BJ (cell line): ENCODE measurements around the gene NEGR1. TPM values are rescaled to one million over a fixed set of nuclear protein-coding genes. Genes with fewer than 3 reads are reported as not detected.

ENCODE experiments used
- CTCF ChIA-PET: fragments of 350-600 bp; formaldehyde crosslinking; extraction: SDS; loops from one replicate; lab custom pipeline; 2021; ENCODE audit warnings: antibody characterized with exemption, inconsistent platforms; lab: Yijun Ruan, JAX
- POLR2A ChIA-PET: fragments of 300-600 bp; sonication (Branson Sonifier 250); formaldehyde crosslinking; extraction: SDS; loops from one replicate; lab custom pipeline; 2021; ENCODE audit warnings: antibody characterized with exemption; lab: Charles Lee
- DNase-seq: peaks from one replicate; pipeline ENCODE4 v3.0.0-alpha.2; 2011; ENCODE audit warnings: low read depth
- H3K27me3 ChIP-seq: 2 replicates; pipeline ENCODE4 v1.6.0; 2011; ENCODE audit warnings: low read length; ENCODE audit not compliant: control insufficient read depth, insufficient read depth
- H3K36me3 ChIP-seq: 2 replicates; pipeline ENCODE4 v1.5.1; 2011; ENCODE audit warnings: low read length; ENCODE audit not compliant: control insufficient read depth, insufficient read depth
- H3K4me3 ChIP-seq: 2 replicates; pipeline ENCODE4 v1.5.1; 2011; ENCODE audit warnings: low read depth, mild to moderate bottlenecking, control low read depth, low read length
- CTCF ChIP-seq: IDR thresholded peaks from 2 replicates; pipeline ENCODE4 v1.5.1; 2011; ENCODE audit warnings: low read depth, mild to moderate bottlenecking, control low read depth, inconsistent platforms, low read length, moderate library complexity; ENCODE audit not compliant: insufficient read depth
- polyA plus RNA-seq: library from polyadenylated mRNA; depleted of rRNA; stranded (reverse); fragments of >200 nt; gene quantifications from 2 replicates; pipeline ENCODE4 v1.2.3, GENCODE V29; 2011

The NEGR1 gene
- polyA plus RNA-seq, 1 experiment = 15.4 TPM

GRCh38 chr1:71944006-71944405 is 338.3 kb downstream of the NEGR1 start:
- POLR2A ChIA-PET = no interaction called here
- no peak for TF ChIP-seq CTCF
- CTCF ChIA-PET = interaction anchor here (0.6 kb wide), 1 partner anchor 296 kb away, joined by 3 read pairs; no protein-coding TSS in a partner anchor
- DNase-seq = no peak
- H3K36me3 ChIP-seq = no peaks in the 10 kb centered on the region
- no peaks in the 10 kb centered on the region for H3K27me3 ChIP-seq
- no peak overlapping the region for H3K4me3 ChIP-seq

GRCh38 chr1:71940261-71940660 is 342.1 kb downstream of the NEGR1 start:
- CTCF ChIA-PET = no interaction called here
- no peak for DNase-seq
- no peaks in the 10 kb centered on the region for H3K36me3 ChIP-seq
- POLR2A ChIA-PET = no interaction called here
- no peaks in the 10 kb centered on the region for H3K27me3 ChIP-seq
- H3K4me3 ChIP-seq = no peak overlapping the region
- no peak for TF ChIP-seq CTCF

GRCh38 chr1:71930511-71930910 is 351.8 kb downstream of the NEGR1 start:
- no peak for DNase-seq
- CTCF ChIA-PET = no interaction called here

GRCh38 chr1:71921935-71922559 is 360.3 kb downstream of the NEGR1 start:
- POLR2A ChIA-PET = no interaction called here

More at GRCh38 chr1:71930511-71930910, 351.8 kb downstream of the NEGR1 start:
- POLR2A ChIA-PET = no interaction called here
- no peaks in the 10 kb centered on the region for H3K27me3 ChIP-seq
- no peaks in the 10 kb centered on the region for H3K36me3 ChIP-seq
- no peak for TF ChIP-seq CTCF
- H3K4me3 ChIP-seq = no peak overlapping the region

GRCh38 chr1:71921204-71921603 is 361.1 kb downstream of the NEGR1 start:
- H3K36me3 ChIP-seq = no peaks in the 10 kb centered on the region
- ChIA-PET CTCF (no interaction called here), POLR2A (no interaction called here)

More at GRCh38 chr1:71921935-71922559, 360.3 kb downstream of the NEGR1 start:
- Histone ChIP-seq H3K27me3 (no peaks in the 10 kb centered on the region), H3K4me3 (no peak overlapping the region), H3K36me3 (no peaks in the 10 kb centered on the region)
- TF ChIP-seq CTCF = no peak
- no peak for DNase-seq
- CTCF ChIA-PET = no interaction called here

More at GRCh38 chr1:71921204-71921603, 361.1 kb downstream of the NEGR1 start:
- DNase-seq = no peak
- no peaks in the 10 kb centered on the region for H3K27me3 ChIP-seq
- no peak overlapping the region for H3K4me3 ChIP-seq
- TF ChIP-seq CTCF = no peak
